Measurements from ENCODE around the gene EREG.
"Not testable (repeated sequence)": the region's sequence is repeated elsewhere in the genome, so short reads cannot be mapped to it uniquely, and the experiment has no call there.

The EREG gene

GRCh38 chr4:74391346-74391745, 26.4 kb downstream of the EREG start:
- DNase-seq = no peak

GRCh38 chr4:74391890-74392475, 27.0 kb downstream of the EREG start:
- no peak for DNase-seq

GRCh38 chr4:74394476-74395136, 29.7 kb downstream of the EREG start:
- DNase-seq = peak; percentile 32

GRCh38 chr4:74395633-74396032, 30.7 kb downstream of the EREG start:
- no peak for DNase-seq

DNA sequence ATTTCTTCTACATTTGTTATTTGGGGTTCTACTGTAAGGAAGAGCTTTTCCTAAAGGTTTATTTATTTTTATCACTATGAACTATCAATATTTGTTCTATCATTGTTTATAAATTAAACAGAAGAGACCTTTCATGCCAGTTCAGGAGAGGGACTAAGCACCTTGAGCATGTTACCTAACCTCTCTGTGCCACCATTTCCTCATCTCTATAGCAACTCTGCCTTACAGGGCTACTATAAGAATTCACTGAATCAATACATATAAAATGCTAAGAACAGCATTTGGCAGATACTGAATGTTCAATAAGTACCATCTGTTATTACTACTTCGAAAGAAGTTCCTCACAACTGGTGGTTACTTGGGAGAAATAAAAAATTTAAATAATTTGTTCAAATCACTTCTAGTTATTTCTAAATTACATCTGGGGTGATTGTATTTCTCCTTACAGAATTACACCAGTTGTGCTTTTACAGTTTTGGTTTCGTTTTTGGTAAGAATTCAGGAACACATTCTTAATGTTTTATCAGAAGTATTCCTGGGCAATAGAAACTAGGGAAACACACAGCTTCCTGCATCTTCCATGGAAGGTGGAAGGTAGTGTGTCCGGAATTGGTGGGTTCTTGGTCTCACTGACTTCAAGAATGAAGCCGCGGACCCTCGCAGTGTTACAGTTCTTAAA, 32.9 kb downstream of the EREG start:
- no peak for DNase-seq

DNA sequence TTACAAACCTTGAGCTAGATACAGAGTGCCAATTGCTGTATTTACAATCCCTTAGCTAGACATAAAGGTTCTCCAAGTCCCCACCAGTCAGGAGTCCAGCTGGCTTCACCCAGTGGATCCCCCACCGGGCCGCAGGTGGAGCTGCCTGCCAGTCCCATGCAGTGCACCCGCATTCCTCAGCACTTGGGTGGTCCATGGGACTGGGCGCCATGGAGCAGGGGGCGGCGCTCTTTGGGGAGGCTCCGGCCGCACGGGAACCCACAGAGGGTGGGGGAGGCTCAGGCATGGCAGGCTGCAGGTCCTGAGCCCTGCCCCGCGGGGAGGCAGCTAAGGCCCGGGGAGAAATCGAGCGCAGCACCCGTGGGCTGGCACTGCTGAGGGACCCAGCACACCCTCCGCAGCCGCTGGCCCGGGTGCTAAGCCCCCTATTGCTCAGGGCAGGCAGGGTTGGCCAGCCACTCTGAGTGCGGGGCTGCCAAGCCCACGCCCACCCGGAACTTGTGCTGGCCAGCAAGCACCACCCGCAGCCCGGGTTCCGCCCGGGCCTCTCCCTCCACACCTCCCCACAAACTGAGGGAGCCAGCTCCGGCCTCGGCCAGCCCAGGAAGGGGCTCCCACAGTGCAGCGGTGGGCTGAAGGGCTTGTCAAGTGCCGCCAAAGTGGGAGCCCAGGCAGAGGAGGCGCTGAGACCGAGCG, 34.1 kb downstream of the EREG start:
- DNase-seq = not testable (repeated sequence)

DNA sequence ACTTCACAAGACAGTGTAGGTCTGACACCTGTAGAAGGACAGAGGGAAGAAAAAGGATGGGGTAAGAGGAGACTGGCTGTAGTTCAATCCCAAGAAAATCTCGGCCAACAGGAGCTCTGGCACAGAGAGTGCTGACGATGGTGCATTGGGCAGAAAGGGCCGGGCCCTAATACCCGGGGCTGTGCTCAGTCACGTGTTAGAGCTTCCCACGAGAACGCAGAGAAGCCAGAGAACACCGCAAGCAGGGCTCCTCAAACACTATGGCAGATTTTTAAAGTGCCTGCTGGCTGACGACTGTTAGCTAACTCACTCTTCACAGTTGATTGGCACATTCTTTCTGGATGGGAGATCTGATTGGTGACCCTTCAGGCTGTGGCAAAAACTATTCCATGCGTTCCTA, 35.5 kb downstream of the EREG start:
- no peak for DNase-seq

GRCh38 chr4:74402692-74403456, 37.9 kb downstream of the EREG start:
- no peak for DNase-seq

DNA sequence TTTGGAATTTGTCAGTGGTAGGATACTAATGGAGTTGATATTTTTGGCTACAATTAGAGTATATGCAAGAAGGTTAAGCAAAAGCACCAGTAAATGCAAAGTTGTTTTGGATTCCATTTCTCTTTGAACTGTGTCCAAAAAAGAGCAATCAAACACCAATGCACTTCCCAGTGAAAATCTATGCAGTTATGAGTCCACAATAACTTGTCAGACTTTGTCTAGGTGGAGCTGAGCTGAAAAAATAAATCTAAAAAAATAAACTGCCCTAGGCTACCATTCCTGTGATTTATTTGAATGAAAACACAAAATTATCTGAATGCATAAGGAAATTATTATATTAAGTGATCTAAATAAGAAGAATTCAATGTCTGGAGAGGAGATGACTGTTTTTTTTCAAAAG, 42.9 kb downstream of the EREG start:
- DNase-seq = no peak

DNA sequence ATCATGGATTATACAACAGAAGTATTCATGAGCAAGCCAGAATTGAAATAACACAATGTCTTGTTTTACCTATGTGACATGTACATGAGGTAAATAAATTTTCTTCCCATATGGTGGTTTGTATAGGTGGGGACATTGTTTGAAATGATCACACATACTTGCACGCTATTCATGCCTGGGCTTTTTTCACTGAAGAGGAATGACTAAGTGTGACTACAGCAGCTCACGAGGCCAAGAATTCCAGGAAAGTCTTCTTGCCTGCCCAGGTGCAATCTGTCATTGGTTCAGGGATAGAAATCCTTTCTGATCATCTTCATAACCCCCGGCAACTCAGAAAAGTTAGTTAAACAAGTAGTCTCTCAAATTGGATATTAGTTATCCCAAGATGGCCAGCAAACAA, 43.7 kb downstream of the EREG start:
- peak; percentile 35 for DNase-seq

DNA sequence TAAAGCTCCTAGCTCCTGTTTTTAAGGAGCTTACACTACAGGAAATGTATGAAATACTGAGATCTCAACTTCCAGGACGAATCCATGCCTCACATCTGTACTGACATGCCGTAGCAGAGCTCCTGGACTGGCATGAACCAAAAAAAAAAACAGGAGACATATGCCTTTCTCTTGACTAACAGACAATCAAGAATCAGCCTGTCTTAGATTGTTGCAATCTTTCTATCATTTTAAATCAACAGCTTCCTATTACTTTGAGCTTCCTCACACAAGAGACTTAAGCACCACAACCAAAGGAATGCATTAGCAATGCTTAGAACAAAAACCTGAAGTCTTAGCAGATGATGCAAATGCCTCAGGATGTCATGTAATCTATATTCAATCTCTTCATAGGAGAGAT, 45.3 kb downstream of the EREG start:
- peak; percentile 73 for DNase-seq

- DNase-seq = no peak
These were observed 47.3 kb downstream of the EREG start for GRCh38 chr4:74412225-74412624.

DNA sequence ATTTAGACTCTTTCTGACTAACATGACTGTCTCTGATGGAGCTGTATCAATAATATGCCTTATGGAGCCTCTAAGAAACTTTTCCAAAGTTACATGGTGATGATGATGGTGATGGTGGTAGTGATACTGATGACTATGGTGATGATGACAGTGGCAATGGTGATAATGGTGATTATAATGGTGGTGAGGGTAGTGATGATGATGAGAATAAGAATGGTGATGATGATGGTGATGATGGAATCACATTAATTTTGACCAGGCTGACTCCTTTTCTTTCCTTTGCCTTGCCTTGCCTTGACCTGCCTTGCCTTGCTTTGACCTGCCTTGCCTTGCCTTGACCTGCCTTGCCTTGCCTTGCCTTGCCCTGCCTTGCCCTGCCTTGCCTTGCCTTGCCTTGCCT, 48.3 kb downstream of the EREG start:
- DNase-seq = no peak

- no peak for DNase-seq
These were observed 49.3 kb downstream of the EREG start for GRCh38 chr4:74414149-74414809.

- no peak for DNase-seq
These were observed 50.8 kb downstream of the EREG start for GRCh38 chr4:74415602-74416300.

DNA sequence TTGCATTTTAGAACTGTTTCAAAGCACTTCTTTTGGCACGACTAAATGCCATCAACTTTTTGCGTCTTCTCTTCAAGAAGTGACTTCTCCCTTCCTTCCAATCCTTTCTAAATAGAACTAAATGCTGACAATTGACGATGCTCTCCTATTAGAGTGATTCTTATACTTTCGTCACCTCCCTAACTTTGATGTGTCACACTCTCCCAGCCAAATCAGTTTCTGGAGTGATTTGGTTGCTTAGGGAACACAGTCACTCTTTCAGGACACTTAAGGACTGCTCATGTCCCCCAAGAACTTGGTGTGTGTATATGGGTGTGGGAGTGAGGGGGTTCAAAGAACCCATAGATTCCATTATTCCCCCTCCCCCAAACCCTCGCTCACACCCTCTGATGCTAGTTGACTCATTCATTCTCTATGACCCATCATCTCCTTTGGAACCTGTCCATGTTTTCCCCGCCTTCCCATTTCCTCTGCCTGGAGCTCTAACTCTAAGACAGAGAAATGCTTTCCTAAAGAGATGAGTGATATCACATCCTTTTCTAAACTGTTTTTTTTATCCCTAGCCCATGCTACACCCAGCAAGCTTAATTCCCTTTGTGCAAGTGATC, 53.2 kb downstream of the EREG start:
- peak; percentile 83 for DNase-seq

DNA sequence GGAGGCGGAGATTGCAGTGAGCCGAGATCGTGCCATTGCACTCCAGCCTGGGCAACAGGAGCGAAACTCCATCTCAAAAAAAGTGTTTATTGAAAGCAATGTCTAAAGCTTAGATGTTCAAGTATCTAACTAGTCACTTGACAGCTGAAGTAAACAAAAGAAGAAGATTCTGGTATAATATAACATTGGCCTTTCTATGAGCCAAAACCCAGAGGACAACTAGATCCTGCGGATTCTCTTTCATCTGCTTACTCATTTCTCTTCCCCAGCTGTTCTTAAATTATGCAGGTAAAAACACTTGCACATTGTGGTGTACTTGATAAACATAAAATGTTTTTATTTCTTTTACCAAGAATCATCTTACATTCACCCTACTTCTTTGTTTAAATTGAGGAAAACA, 55.9 kb downstream of the EREG start:
- DNase-seq = no peak

- no peak for DNase-seq
These were observed 58.2 kb downstream of the EREG start for GRCh38 chr4:74423104-74423503.

DNA sequence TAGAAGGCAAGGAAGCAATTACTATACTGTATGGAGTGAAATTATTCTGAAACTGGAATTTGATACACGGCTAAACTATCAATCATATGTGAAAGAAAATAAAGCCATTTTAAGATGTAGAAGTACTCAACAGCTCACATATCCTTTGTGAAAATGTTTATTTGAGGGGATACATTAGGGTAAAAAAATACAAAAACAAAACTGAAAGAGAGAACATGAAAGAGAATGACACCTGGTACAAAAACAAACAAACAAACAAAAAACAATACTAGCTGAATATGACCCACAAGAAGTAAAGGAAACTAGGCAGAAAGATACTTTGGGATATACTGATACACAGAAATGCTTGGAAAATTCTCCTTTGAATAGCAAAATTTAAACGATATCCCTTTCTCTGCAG, 59.2 kb downstream of the EREG start:
- no peak for DNase-seq

- peak; percentile 45 for DNase-seq
These were observed 61.2 kb downstream of the EREG start for GRCh38 chr4:74426101-74426500.

- no peak for DNase-seq
These were observed 63.3 kb downstream of the EREG start for GRCh38 chr4:74428276-74428675.
